NCI-H446 (cell line): ENCODE data around the gene ARID1B.

ENCODE experiments used
- DNase-seq, 2 experiments: peaks; one replicate each; lab custom pipeline; 2025; lab: John Stamatoyannopoulos, UW

ARID1B gene

GRCh38 chr6:157225575-157225995 lies 448.4 kb downstream of the ARID1B start:
- no peak for DNase-seq

GRCh38 chr6:157226026-157226625 lies 448.9 kb downstream of the ARID1B start:
- no peak for DNase-seq

GRCh38 chr6:157226761-157227160 lies 449.6 kb downstream of the ARID1B start:
- DNase-seq, result no peak

- DNase-seq, result no peak
These were observed 450.3 kb downstream of the ARID1B start for GRCh38 chr6:157227202-157228166.

- no peak for DNase-seq
These were observed 451.4 kb downstream of the ARID1B start for GRCh38 chr6:157228426-157229131.

- DNase-seq, result no peak
These were observed 452.0 kb downstream of the ARID1B start for GRCh38 chr6:157229132-157229618.

- DNase-seq, result no peak
These were observed 452.5 kb downstream of the ARID1B start for GRCh38 chr6:157229713-157230112.

- DNase-seq, result no peak
These were observed 453.7 kb downstream of the ARID1B start for GRCh38 chr6:157230910-157231309.

GRCh38 chr6:157232161-157232895 lies 455.1 kb downstream of the ARID1B start:
- DNase-seq, result no peak

- DNase-seq, result no peak
These were observed 456.0 kb downstream of the ARID1B start for GRCh38 chr6:157233156-157233555.

- no peak for DNase-seq
These were observed 456.5 kb downstream of the ARID1B start for GRCh38 chr6:157233686-157234085.

- DNase-seq, result no peak
These were observed 458.4 kb downstream of the ARID1B start for GRCh38 chr6:157235600-157236039.

GRCh38 chr6:157236040-157236725 lies 459.0 kb downstream of the ARID1B start:
- DNase-seq, result no peak

- DNase-seq, result no peak
These were observed 461.2 kb downstream of the ARID1B start for GRCh38 chr6:157238346-157238745.

GRCh38 chr6:157239148-157239547 lies 462.0 kb downstream of the ARID1B start:
- no peak for DNase-seq

- no peak for DNase-seq
These were observed 462.5 kb downstream of the ARID1B start for GRCh38 chr6:157239671-157240058.

- DNase-seq, result peak; percentile 25 to 53
These were observed 463.1 kb downstream of the ARID1B start for GRCh38 chr6:157240059-157240959.

- DNase-seq, result no peak
These were observed 463.8 kb downstream of the ARID1B start for GRCh38 chr6:157240960-157241311.

GRCh38 chr6:157242791-157243190 lies 465.6 kb downstream of the ARID1B start:
- DNase-seq, result no peak

GRCh38 chr6:157244175-157244574 lies 467.0 kb downstream of the ARID1B start:
- no peak for DNase-seq
